A549 (cell line): ENCODE results near the gene IFNA21. TPM values are rescaled to one million over a fixed set of nuclear protein-coding genes. Genes with fewer than 3 reads are reported as not detected.
"Not testable (repeated sequence)": the region's sequence is repeated elsewhere in the genome, so short reads cannot be mapped to it uniquely, and the experiment has no call there.

Experiments
- ATAC-seq, 2 experiments: fragments of 200-7000 bp in 1 of 2; fragments of >200 bp in 1 of 2; cut with Nextera tagmentation in 1 of 2; cut with Tn5 transposase in 1 of 2; 3 replicates each; pipeline versions ENCODE4 v1.8.0 to v1.9.1; 2018 to 2020; ENCODE audit warnings: mild to moderate bottlenecking in 1 of 2, moderate library complexity in 1 of 2
- CTCF ChIA-PET: fragments of 300-600 bp; sonication (Branson Sonifier 250); formaldehyde crosslinking; extraction: SDS; loops from one replicate; lab custom pipeline; 2021; ENCODE audit warnings: antibody characterized with exemption, inconsistent platforms; lab: Yijun Ruan, JAX
- POLR2A ChIA-PET: fragments of 350-600 bp; formaldehyde crosslinking; extraction: SDS; loops from one replicate; lab custom pipeline; 2021; ENCODE audit warnings: antibody characterized with exemption, inconsistent platforms; lab: Yijun Ruan, JAX
- DNase-seq, 2 experiments: peaks; one replicate each; pipeline versions ENCODE4 v3.0.0 to v3.0.0-alpha.2; 2011 to 2016; ENCODE audit warnings: low read depth in 1 of 2, low spot score in 1 of 2
- FAIRE-seq: peaks from 2 replicates; lab custom pipeline; 2011; peaks lifted over from hg19 to GRCh38; lab: Jason Lieb, UNC
- H3K27ac ChIP-seq, 2 experiments: fragments of >200 bp; sonication (Bioruptor Twin); formaldehyde crosslinking; 3 replicates each; pipeline ENCODE4 v1.5.1; 2016 to 2017
- H3K4me1 ChIP-seq: fragments of >200 bp; sonication (Bioruptor Twin); formaldehyde crosslinking; 3 replicates; pipeline ENCODE4 v1.6.1; 2016
- H3K4me2 ChIP-seq: fragments of >200 bp; sonication (Bioruptor Twin); formaldehyde crosslinking; 3 replicates; pipeline ENCODE4 v1.6.1; 2016
- H3K4me3 ChIP-seq: fragments of >200 bp; sonication (Bioruptor Twin); formaldehyde crosslinking; 3 replicates; pipeline ENCODE4 v1.5.1; 2016
- H3K9me3 ChIP-seq: fragments of >200 bp; sonication (Bioruptor Twin); formaldehyde crosslinking; 3 replicates; pipeline ENCODE4 v1.6.1; 2016
- BHLHE40 ChIP-seq: IDR thresholded peaks from 2 replicates; pipeline ENCODE4 v1.6.1; 2012; ENCODE audit warnings: low read depth, low read length, inconsistent platforms
- CBX2 ChIP-seq: fragments of 200-600 bp; sonication (generic); IDR thresholded peaks from 2 replicates; pipeline ENCODE4 v1.6.1; 2016; ENCODE audit warnings: low read depth, mild to moderate bottlenecking, borderline replicate concordance
- CHD4 ChIP-seq: fragments of 200-600 bp; sonication (generic); IDR thresholded peaks from 2 replicates; pipeline ENCODE4 v1.6.1; 2016; ENCODE audit warnings: antibody characterized with exemption, mild to moderate bottlenecking, borderline replicate concordance
- ESRRA ChIP-seq: fragments of 150-350 bp; IDR thresholded peaks from 2 replicates; pipeline ENCODE4 v1.6.1; 2014; ENCODE audit warnings: mild to moderate bottlenecking, low read length, borderline replicate concordance
- HOXB13 ChIP-seq: fragments of 250-450 bp; sonication (Bioruptor Pico); IDR thresholded peaks from 2 replicates; pipeline ENCODE4 v1.5.0; 2020; ENCODE audit warnings: low read depth, mild to moderate bottlenecking, moderate library complexity
- KDM5A ChIP-seq: fragments of 200-600 bp; sonication (generic); IDR thresholded peaks from 2 replicates; pipeline ENCODE4 v1.6.1; 2016; ENCODE audit warnings: antibody characterized with exemption, mild to moderate bottlenecking
- MAZ ChIP-seq: fragments of 150-350 bp; IDR thresholded peaks from 2 replicates; pipeline ENCODE4 v1.6.1; 2014; ENCODE audit warnings: antibody characterized with exemption, low read depth, low read length, borderline replicate concordance
- PHF8 ChIP-seq: fragments of 200-600 bp; sonication (generic); IDR thresholded peaks from 2 replicates; pipeline ENCODE4 v1.6.1; 2016; ENCODE audit warnings: low read depth, mild to moderate bottlenecking, antibody characterized with exemption, moderate library complexity, borderline replicate concordance
- RARB ChIP-seq: fragments of 250-450 bp; sonication (Bioruptor Pico); IDR thresholded peaks from 2 replicates; pipeline ENCODE4 v1.8.0; 2021; ENCODE audit warnings: mild to moderate bottlenecking, moderate library complexity
- RCOR1 ChIP-seq: fragments of 150-350 bp; IDR thresholded peaks from 2 replicates; pipeline ENCODE4 v1.6.1; 2014; ENCODE audit warnings: antibody characterized with exemption, low read length, low read depth
- RNF2 ChIP-seq: fragments of 200-600 bp; sonication (generic); IDR thresholded peaks from 2 replicates; pipeline ENCODE4 v1.6.1; 2016; ENCODE audit warnings: low read depth, mild to moderate bottlenecking, antibody characterized with exemption, moderate library complexity, borderline replicate concordance
- TFCP2L1 ChIP-seq: fragments of 250-450 bp; sonication (Bioruptor Pico); IDR thresholded peaks from 2 replicates; pipeline ENCODE4 v1.5.0; 2021; ENCODE audit warnings: mild to moderate bottlenecking
- ZNF302 ChIP-seq: fragments of 250-450 bp; sonication (Bioruptor Pico); IDR thresholded peaks from 2 replicates; pipeline ENCODE4 v1.9.0; 2021; ENCODE audit warnings: inconsistent platforms, mild to moderate bottlenecking, moderate library complexity
- WGBS: methylation state at CpG from one replicate; pipeline ENCODE4 v1.1.6; 2017; ENCODE audit errors: missing lambda C conversion rate; 5-methylcytosine and 5-hydroxymethylcytosine counted together
- polyA plus RNA-seq, 4 experiments: library from polyadenylated mRNA; depleted of rRNA in 3 of 4; stranded (reverse); fragments of >200 nt; fragmentation: RNase III in 1 of 4; extraction: RNeasy Plus Mini Kit Qiagen cat#74134 plus additional on column Dnase treatment in 1 of 4; gene quantifications; 2 replicates in 3 of 4; 3 replicates in 1 of 4; pipeline ENCODE4 v1.2.3, GENCODE V29; 2011 to 2017
- TF ChIP-seq, protein P1 (sequence below): IDR thresholded peaks from 2 replicates; pipeline ENCODE4 v1.6.1; 2012; ENCODE audit warnings: low read depth, borderline replicate concordance
- TF ChIP-seq, protein P2 (sequence below): IDR thresholded peaks from 2 replicates; pipeline ENCODE4 v1.6.1; 2012
- TF ChIP-seq, protein P3 (sequence below): fragments of 450-650 bp; IDR thresholded peaks from 2 replicates; pipeline ENCODE4 v1.6.1; 2014; ENCODE audit warnings: antibody characterized with exemption
- TF ChIP-seq, protein P4 (sequence below): fragments of 200-600 bp; sonication (generic); IDR thresholded peaks from 2 replicates; pipeline ENCODE4 v1.6.1; 2016; ENCODE audit warnings: antibody characterized with exemption, mild to moderate bottlenecking, moderate library complexity

IFNA21 gene
- polyA plus RNA-seq, 2 of the 4 experiments (the other 2 are of a cell fraction), result not detected

DNA sequence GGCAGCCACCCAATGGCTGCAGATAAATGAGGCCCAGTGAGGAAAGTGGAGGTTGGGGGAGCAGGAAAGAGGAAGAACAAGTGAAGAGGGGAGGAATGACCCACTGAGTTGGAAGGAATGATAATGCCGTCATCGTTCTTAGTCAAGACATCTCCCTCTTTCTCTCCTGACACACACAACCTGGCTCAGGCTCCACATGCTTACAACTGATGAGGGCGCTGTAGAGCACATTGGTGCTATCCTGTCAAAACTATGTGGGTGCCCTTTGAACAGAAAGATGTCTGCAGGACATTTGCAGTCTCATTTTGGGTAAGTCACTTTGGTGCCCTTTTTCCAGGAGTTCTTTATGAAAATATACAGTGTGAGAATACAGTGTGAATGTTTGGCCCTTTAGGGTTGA, 30.7 kb downstream of the IFNA21 start:
- DNase-seq (no peak), FAIRE-seq (no peak), ATAC-seq (no peak)
- Histone ChIP-seq H3K4me2 (no peak overlapping the region), H3K9me3 (no peaks in the 10 kb centered on the region), H3K4me1 (no peaks in the 10 kb centered on the region), H3K27ac (no peak overlapping the region), H3K4me3 (no peak overlapping the region)
- ChIA-PET POLR2A (no interaction called here), CTCF (no interaction called here)
- TF ChIP-seq, protein P1, sequence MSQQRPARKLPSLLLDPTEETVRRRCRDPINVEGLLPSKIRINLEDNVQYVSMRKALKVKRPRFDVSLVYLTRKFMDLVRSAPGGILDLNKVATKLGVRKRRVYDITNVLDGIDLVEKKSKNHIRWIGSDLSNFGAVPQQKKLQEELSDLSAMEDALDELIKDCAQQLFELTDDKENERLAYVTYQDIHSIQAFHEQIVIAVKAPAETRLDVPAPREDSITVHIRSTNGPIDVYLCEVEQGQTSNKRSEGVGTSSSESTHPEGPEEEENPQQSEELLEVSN, result no peak
- TF ChIP-seq CBX2, result no peak
- no peak for TF ChIP-seq RCOR1
- no peak for TF ChIP-seq KDM5A
- TF ChIP-seq CHD4, result no peak
- TF ChIP-seq ZNF302 (CRISPR knock-in tag), result no peak
- TF ChIP-seq HOXB13 (CRISPR knock-in tag), result no peak
- TF ChIP-seq BHLHE40, result no peak
- TF ChIP-seq, protein P2, sequence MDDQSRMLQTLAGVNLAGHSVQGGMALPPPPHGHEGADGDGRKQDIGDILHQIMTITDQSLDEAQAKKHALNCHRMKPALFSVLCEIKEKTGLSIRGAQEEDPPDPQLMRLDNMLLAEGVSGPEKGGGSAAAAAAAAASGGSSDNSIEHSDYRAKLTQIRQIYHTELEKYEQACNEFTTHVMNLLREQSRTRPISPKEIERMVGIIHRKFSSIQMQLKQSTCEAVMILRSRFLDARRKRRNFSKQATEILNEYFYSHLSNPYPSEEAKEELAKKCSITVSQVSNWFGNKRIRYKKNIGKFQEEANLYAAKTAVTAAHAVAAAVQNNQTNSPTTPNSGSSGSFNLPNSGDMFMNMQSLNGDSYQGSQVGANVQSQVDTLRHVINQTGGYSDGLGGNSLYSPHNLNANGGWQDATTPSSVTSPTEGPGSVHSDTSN, result no peak
- TF ChIP-seq, protein P3, sequence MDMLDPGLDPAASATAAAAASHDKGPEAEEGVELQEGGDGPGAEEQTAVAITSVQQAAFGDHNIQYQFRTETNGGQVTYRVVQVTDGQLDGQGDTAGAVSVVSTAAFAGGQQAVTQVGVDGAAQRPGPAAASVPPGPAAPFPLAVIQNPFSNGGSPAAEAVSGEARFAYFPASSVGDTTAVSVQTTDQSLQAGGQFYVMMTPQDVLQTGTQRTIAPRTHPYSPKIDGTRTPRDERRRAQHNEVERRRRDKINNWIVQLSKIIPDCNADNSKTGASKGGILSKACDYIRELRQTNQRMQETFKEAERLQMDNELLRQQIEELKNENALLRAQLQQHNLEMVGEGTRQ, result no peak
- TF ChIP-seq MAZ, result no peak
- no peak for TF ChIP-seq PHF8
- TF ChIP-seq RARB (CRISPR knock-in tag), result no peak
- TF ChIP-seq ESRRA, result no peak
- TF ChIP-seq, protein P4, sequence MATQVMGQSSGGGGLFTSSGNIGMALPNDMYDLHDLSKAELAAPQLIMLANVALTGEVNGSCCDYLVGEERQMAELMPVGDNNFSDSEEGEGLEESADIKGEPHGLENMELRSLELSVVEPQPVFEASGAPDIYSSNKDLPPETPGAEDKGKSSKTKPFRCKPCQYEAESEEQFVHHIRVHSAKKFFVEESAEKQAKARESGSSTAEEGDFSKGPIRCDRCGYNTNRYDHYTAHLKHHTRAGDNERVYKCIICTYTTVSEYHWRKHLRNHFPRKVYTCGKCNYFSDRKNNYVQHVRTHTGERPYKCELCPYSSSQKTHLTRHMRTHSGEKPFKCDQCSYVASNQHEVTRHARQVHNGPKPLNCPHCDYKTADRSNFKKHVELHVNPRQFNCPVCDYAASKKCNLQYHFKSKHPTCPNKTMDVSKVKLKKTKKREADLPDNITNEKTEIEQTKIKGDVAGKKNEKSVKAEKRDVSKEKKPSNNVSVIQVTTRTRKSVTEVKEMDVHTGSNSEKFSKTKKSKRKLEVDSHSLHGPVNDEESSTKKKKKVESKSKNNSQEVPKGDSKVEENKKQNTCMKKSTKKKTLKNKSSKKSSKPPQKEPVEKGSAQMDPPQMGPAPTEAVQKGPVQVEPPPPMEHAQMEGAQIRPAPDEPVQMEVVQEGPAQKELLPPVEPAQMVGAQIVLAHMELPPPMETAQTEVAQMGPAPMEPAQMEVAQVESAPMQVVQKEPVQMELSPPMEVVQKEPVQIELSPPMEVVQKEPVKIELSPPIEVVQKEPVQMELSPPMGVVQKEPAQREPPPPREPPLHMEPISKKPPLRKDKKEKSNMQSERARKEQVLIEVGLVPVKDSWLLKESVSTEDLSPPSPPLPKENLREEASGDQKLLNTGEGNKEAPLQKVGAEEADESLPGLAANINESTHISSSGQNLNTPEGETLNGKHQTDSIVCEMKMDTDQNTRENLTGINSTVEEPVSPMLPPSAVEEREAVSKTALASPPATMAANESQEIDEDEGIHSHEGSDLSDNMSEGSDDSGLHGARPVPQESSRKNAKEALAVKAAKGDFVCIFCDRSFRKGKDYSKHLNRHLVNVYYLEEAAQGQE, result no peak
- TF ChIP-seq RNF2, result no peak
- TF ChIP-seq TFCP2L1 (CRISPR knock-in tag), result no peak
- WGBS, result 40% methylated on average over 3 of the region's 3 CpGs

DNA sequence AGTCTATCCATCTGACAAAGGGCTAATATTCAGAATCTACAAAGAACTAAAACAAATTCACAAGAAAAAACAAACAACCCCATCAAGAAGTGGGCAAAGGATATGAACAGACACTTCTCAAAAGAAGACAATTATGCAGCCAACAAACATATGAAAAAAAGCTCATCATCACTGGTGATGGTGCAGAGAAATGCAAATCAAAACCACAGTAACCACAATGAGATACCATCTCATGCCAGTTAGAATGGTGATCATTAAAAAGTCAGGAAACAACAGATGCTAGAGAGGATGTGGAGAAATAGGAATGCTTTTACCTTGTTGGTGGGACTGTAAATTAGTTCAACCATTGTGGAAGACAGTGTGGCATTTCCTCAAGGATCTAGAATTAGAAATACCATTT, 38.3 kb downstream of the IFNA21 start:
- POLR2A ChIA-PET, H3K9me3 ChIP-seq, DNase-seq, ATAC-seq, H3K4me1 ChIP-seq, H3K4me2 ChIP-seq, CTCF ChIA-PET, H3K27ac ChIP-seq, H3K4me3 ChIP-seq, FAIRE-seq: not testable (repeated sequence)
